ENCODE results near the gene SUSD3.

SUSD3 gene

GRCh38 chr9:93096811-93097382 is 38.4 kb downstream of the SUSD3 start:
- Histone ChIP-seq H3K27ac (ENCODE audit: low read depth, low read length) (no peak overlapping the region), H4K20me1 (ENCODE audit: control insufficient read depth, insufficient read depth, low read depth, low read length) (no peaks in the 10 kb centered on the region), H3F3A (ENCODE audit: control insufficient read depth, insufficient read depth) (peaks cover 11% of the 10 kb centered on the region; the same call in 1 of the 2 replicates), H3K9me3 (ENCODE audit: control insufficient read depth, insufficient read depth, low read length) (no peaks in the 10 kb centered on the region), H3K4me3 (ENCODE audit: low read length) (peak overlapping the region; percentile 81), H3K9me2 (replicated peaks; ENCODE audit: control insufficient read depth, low read length) (no peaks in the 10 kb centered on the region), H3K36me3 (ENCODE audit: control insufficient read depth, low read length) (no peaks in the 10 kb centered on the region), H3K4me1 (ENCODE audit: control insufficient read depth, low read length) (peaks cover 49% of the 10 kb centered on the region), H3K79me2 (ENCODE audit: control insufficient read depth, low read length) (peaks cover 16% of the 10 kb centered on the region), H3K4me2 (ENCODE audit: low read length) (peak overlapping the region; percentile 95), H3K27me3 (ENCODE audit: control insufficient read depth, low read length) (no peaks in the 10 kb centered on the region)
- TF ChIP-seq CTCF (IDR thresholded peaks at IDR 0.05; ENCODE audit: low read depth, low read length, poor library complexity, severe bottlenecking) (no peak), EZH2phosphoT487 (IDR thresholded peaks at IDR 0.05; ENCODE audit: borderline replicate concordance, low read length) (no peak)

GRCh38 chr9:93097511-93098201 is 39.2 kb downstream of the SUSD3 start:
- peak overlapping the region; percentile 95 for H3K4me2 ChIP-seq (ENCODE audit: low read length)
- peaks cover 41% of the 10 kb centered on the region for H3K4me1 ChIP-seq (ENCODE audit: control insufficient read depth, low read length)
- TF ChIP-seq CTCF (IDR thresholded peaks at IDR 0.05; ENCODE audit: low read depth, low read length, poor library complexity, severe bottlenecking) (no peak), EZH2phosphoT487 (IDR thresholded peaks at IDR 0.05; ENCODE audit: borderline replicate concordance, low read length) (no peak)
- H3K4me3 ChIP-seq (ENCODE audit: low read length) = peak overlapping the region; percentile 81
- H3K27ac ChIP-seq (ENCODE audit: low read depth, low read length) = no peak overlapping the region
- no peaks in the 10 kb centered on the region for H3K9me3 ChIP-seq (ENCODE audit: control insufficient read depth, insufficient read depth, low read length)
- H3K27me3 ChIP-seq (ENCODE audit: control insufficient read depth, low read length) = no peaks in the 10 kb centered on the region
- H3K79me2 ChIP-seq (ENCODE audit: control insufficient read depth, low read length) = peaks cover 16% of the 10 kb centered on the region
- no peaks in the 10 kb centered on the region for H3K9me2 ChIP-seq (replicated peaks; ENCODE audit: control insufficient read depth, low read length)
- no peaks in the 10 kb centered on the region for H3K36me3 ChIP-seq (ENCODE audit: control insufficient read depth, low read length)
- H4K20me1 ChIP-seq (ENCODE audit: control insufficient read depth, insufficient read depth, low read depth, low read length) = no peaks in the 10 kb centered on the region
- H3F3A ChIP-seq (ENCODE audit: control insufficient read depth, insufficient read depth) = peaks cover 16% of the 10 kb centered on the region; the same call in 1 of the 2 replicates

- no peaks in the 10 kb centered on the region for H3K9me3 ChIP-seq (ENCODE audit: control insufficient read depth, insufficient read depth, low read length)
- H3K4me2 ChIP-seq (ENCODE audit: low read length) = peak overlapping the region; percentile 95; the same call in 1 of the 2 replicates
- H3F3A ChIP-seq (ENCODE audit: control insufficient read depth, insufficient read depth) = peaks cover 18% of the 10 kb centered on the region; the same call in 1 of the 2 replicates
- TF ChIP-seq EZH2phosphoT487 (IDR thresholded peaks at IDR 0.05; ENCODE audit: borderline replicate concordance, low read length) = no peak
- no peaks in the 10 kb centered on the region for H3K9me2 ChIP-seq (replicated peaks; ENCODE audit: control insufficient read depth, low read length)
- no peak overlapping the region for H3K4me3 ChIP-seq (ENCODE audit: low read length)
- peaks cover 34% of the 10 kb centered on the region for H3K4me1 ChIP-seq (ENCODE audit: control insufficient read depth, low read length)
- no peaks in the 10 kb centered on the region for H3K27me3 ChIP-seq (ENCODE audit: control insufficient read depth, low read length)
- no peaks in the 10 kb centered on the region for H3K36me3 ChIP-seq (ENCODE audit: control insufficient read depth, low read length)
- no peak overlapping the region for H3K27ac ChIP-seq (ENCODE audit: low read depth, low read length)
- no peaks in the 10 kb centered on the region for H4K20me1 ChIP-seq (ENCODE audit: control insufficient read depth, insufficient read depth, low read depth, low read length)
- peaks cover 16% of the 10 kb centered on the region for H3K79me2 ChIP-seq (ENCODE audit: control insufficient read depth, low read length)
Observed at GRCh38 chr9:93098236-93098946, 39.9 kb downstream of the SUSD3 start.
